ENCODE data around the gene GCNA. TPM values are rescaled to one million over a fixed set of nuclear protein-coding genes. Genes with fewer than 3 reads are reported as not detected.

The GCNA gene
- total RNA-seq, 1 donor, result 2.6 TPM

DNA sequence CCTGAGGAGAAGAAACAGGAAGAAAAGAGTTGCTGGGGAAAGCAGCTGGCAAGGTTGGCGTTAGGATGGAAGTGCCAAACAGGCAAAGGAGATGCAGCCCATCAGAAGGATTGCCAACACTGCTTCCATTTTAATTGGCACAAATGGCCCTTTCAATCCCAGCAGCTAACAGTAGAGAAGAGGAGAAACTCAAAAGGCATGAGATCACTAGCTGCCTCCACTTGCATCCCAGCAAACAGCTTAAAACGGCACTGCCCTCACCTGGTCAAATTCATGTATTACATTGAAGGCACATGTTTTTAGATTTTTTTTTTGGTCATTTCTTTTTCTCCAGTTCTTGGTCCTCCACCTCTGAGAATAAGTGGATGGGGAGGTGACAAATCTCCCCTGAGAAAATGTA lies 74.2 kb downstream of the GCNA start:
- peak; percentile 59 for TF ChIP-seq CTCF (IDR thresholded peaks at IDR 0.05; ENCODE audit: insufficient read depth, low read depth, low read length)
- no peak overlapping the region for H3K4me3 ChIP-seq (ENCODE audit: low read depth, low read length)
- peak; percentile 48 for DNase-seq (ENCODE audit: low read depth)

GRCh38 chrX:71653344-71653743 lies 75.1 kb downstream of the GCNA start:
- no peak overlapping the region for H3K4me3 ChIP-seq (ENCODE audit: low read depth, low read length)
- TF ChIP-seq CTCF (IDR thresholded peaks at IDR 0.05; ENCODE audit: insufficient read depth, low read depth, low read length), result no peak

GRCh38 chrX:71657267-71657666 lies 79.0 kb downstream of the GCNA start:
- H3K4me3 ChIP-seq (ENCODE audit: low read depth, low read length), result no peak overlapping the region
- DNase-seq (ENCODE audit: low read depth), result no peak
- no peak for TF ChIP-seq CTCF (IDR thresholded peaks at IDR 0.05; ENCODE audit: insufficient read depth, low read depth, low read length)

More at GRCh38 chrX:71653344-71653743, 75.1 kb downstream of the GCNA start:
- DNase-seq (ENCODE audit: low read depth), result no peak

- no peak for TF ChIP-seq CTCF (IDR thresholded peaks at IDR 0.05; ENCODE audit: insufficient read depth, low read depth, low read length)
- no peak for DNase-seq (ENCODE audit: low read depth)
Observed at GRCh38 chrX:71659342-71659741, 81.1 kb downstream of the GCNA start.

DNA sequence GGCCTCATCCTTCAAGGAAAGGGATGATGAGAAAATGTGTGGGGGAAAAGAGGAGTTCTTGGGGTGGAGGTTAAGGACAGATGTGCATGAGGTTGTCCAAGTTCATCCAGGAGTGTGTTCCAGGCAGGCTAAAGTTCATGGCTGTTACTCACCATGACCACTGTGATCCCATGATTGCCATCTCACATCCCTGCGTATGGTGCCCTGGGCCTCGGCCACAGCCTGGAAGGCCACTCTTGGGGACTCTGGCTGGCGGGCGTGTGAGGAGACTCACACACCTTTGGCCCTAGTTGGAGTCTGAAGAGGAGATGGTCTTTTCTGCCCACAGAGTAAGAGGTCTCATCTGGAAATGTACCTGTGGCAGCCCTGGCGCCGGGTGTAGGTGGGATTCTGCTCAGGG lies 81.7 kb downstream of the GCNA start:
- no peak overlapping the region for H3K4me3 ChIP-seq (ENCODE audit: low read depth, low read length)
- TF ChIP-seq CTCF (IDR thresholded peaks at IDR 0.05; ENCODE audit: insufficient read depth, low read depth, low read length), result no peak
- DNase-seq (ENCODE audit: low read depth), result no peak

More at GRCh38 chrX:71659342-71659741, 81.1 kb downstream of the GCNA start:
- no peak overlapping the region for H3K4me3 ChIP-seq (ENCODE audit: low read depth, low read length)

DNA sequence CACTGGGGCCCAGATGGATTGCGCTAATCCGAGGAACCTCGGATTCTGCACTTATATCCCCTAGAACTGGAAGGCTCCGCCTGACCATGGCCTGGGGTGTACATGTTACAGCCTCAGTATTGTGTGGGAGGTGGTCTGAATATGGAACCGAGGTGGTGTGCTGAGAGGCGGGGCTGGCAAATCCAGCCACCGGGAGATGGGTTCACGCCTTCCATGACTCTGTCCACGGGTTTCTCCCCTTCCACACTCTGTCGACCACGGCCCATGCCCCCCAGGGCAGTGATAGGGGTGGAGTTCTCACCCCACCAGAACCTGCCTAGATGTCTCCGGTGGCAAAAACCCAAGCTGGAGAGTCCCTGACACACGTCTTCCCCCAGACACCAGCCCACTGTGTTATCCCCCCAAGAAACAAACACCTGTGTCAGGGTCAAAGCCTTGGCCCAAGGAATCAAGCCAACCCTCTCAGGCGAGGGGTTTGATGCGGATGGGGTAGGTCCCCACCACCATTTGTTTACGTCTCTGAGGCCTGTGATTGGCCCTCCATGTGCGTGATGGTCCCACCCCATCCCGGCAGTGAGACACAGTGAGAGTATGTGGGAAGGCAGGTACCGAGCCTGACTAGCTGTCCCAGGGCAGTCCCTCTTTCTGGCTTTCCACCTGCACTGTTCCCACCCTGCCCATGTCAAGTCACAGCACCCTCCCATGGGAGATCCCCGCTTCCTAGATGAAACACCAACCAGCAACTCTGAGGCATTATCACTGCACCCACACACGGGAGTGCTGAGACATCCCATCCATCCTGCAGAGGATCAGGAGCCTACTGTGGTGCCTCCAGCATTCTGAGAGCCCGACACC lies 82.6 kb downstream of the GCNA start:
- no peak for TF ChIP-seq CTCF (IDR thresholded peaks at IDR 0.05; ENCODE audit: insufficient read depth, low read depth, low read length)
- no peak overlapping the region for H3K4me3 ChIP-seq (ENCODE audit: low read depth, low read length)
- DNase-seq (ENCODE audit: low read depth), result no peak

All from fibroblast of villous mesenchyme (primary cell).